ENCODE data around the gene FMN1. TPM values are rescaled to one million over a fixed set of nuclear protein-coding genes. Genes with fewer than 3 reads are reported as not detected.
A peak's percentile ranks its signal among the peaks of the same experiment; 100 is the strongest.

Gene FMN1
- polyA plus RNA-seq, 2 of the 4 experiments (the other 2 are of a cell fraction) = 0.53 to 2.2 TPM

DNA sequence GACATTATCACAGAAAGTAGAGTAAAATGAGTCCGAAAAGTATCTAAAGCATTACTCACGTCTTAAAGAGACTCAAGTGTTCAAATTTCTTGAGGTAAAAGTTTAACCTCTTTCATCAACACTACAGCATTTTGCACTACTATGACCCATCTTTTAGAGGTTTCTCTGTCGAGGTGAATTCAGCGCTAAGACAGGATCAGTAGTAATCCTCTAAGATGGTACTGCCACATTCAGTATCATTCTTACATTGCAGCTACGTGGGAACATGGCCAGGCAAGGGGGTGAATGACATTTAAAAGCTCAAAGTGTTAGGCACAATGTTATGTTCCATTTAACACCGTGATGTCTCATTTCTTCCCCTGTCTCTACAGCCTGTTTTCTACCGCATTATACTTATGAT lies 210.8 kb downstream of the FMN1 start:
- Histone ChIP-seq H3K4me3 (no peak overlapping the region), H3K4me1 (no peaks in the 10 kb centered on the region), H3K9me3 (no peaks in the 10 kb centered on the region), H3K4me2 (no peak overlapping the region), H3K27ac (no peak overlapping the region)
- TF ChIP-seq FOSB (CRISPR knock-in tag; IDR thresholded peaks at IDR 0.05) (no peak), ESRRA (IDR thresholded peaks at IDR 0.05; ENCODE audit: borderline replicate concordance, low read length) (no peak), CEBPB (IDR thresholded peaks at IDR 0.05) (no peak), EP300 (IDR thresholded peaks at IDR 0.05) (no peak), GATA3 (IDR thresholded peaks at IDR 0.05; ENCODE audit: borderline replicate concordance) (no peak), HDAC2 (IDR thresholded peaks at IDR 0.05) (no peak), JUN (IDR thresholded peaks at IDR 0.05) (no peak)
- TF ChIP-seq, protein P1, sequence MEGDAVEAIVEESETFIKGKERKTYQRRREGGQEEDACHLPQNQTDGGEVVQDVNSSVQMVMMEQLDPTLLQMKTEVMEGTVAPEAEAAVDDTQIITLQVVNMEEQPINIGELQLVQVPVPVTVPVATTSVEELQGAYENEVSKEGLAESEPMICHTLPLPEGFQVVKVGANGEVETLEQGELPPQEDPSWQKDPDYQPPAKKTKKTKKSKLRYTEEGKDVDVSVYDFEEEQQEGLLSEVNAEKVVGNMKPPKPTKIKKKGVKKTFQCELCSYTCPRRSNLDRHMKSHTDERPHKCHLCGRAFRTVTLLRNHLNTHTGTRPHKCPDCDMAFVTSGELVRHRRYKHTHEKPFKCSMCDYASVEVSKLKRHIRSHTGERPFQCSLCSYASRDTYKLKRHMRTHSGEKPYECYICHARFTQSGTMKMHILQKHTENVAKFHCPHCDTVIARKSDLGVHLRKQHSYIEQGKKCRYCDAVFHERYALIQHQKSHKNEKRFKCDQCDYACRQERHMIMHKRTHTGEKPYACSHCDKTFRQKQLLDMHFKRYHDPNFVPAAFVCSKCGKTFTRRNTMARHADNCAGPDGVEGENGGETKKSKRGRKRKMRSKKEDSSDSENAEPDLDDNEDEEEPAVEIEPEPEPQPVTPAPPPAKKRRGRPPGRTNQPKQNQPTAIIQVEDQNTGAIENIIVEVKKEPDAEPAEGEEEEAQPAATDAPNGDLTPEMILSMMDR (IDR thresholded peaks at IDR 0.05) = no peak
- TF ChIP-seq, protein P2, sequence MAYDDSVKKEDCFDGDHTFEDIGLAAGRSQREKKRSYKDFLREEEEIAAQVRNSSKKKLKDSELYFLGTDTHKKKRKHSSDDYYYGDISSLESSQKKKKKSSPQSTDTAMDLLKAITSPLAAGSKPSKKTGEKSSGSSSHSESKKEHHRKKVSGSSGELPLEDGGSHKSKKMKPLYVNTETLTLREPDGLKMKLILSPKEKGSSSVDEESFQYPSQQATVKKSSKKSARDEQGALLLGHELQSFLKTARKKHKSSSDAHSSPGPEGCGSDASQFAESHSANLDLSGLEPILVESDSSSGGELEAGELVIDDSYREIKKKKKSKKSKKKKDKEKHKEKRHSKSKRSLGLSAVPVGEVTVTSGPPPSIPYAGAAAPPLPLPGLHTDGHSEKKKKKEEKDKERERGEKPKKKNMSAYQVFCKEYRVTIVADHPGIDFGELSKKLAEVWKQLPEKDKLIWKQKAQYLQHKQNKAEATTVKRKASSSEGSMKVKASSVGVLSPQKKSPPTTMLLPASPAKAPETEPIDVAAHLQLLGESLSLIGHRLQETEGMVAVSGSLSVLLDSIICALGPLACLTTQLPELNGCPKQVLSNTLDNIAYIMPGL (CRISPR knock-in tag; IDR thresholded peaks at IDR 0.05; ENCODE audit: borderline replicate concordance) = no peak
- CTCF ChIA-PET = interaction anchor here (0.7 to 2.6 kb wide), 4 partner anchors 12 to 332 kb away, joined by 3 to 9 read pairs (median 6); no protein-coding TSS in a partner anchor
- ATAC-seq = no peak
- POLR2A ChIA-PET = no interaction called here
- no peak for DNase-seq (ENCODE audit: low read depth in 1 of 2, low spot score in 1 of 2)
- FAIRE-seq = peak; percentile 39
- WGBS (ENCODE audit: missing lambda C conversion rate) = 76% methylated on average over 7 of the region's 7 CpGs

DNA sequence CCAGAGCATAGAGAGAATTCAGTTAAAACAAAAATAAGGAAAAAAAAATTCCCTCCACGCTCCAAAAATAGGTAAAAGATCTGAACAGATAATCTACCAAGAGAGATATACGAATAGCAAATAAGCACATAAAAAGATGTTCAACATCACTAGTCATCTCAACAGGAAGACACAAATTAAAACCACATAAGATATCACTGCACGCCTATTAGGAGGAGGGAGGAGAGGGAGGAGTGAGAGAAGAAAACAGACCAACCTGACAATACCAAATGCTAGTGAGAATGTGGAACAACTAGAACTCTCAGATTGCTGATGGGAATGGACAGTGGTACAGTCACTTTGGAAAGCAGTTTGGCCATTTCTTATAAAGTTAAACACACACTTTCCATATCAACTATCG lies 212.5 kb downstream of the FMN1 start:
- H3K4me1 ChIP-seq = no peaks in the 10 kb centered on the region
- ChIA-PET POLR2A (no interaction called here), CTCF (interaction anchor here (2.5 kb wide), 1 partner anchor 14 kb away, joined by 7 read pairs; no protein-coding TSS in a partner anchor)
- WGBS (ENCODE audit: missing lambda C conversion rate) = 90% methylated on average over 4 of the region's 4 CpGs
- no peak overlapping the region for H3K27ac ChIP-seq
- TF ChIP-seq ZNF302 (CRISPR knock-in tag; IDR thresholded peaks at IDR 0.05) = no peak
- TF ChIP-seq, protein P3, sequence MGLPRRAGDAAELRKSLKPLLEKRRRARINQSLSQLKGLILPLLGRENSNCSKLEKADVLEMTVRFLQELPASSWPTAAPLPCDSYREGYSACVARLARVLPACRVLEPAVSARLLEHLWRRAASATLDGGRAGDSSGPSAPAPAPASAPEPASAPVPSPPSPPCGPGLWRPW (IDR thresholded peaks at IDR 0.05) = no peak
- TF ChIP-seq GATA3 (IDR thresholded peaks at IDR 0.05; ENCODE audit: borderline replicate concordance) = no peak
- no peak for TF ChIP-seq NR3C1 (IDR thresholded peaks at IDR 0.05)
- TF ChIP-seq POLR2AphosphoS2 (conservative IDR thresholded peaks at IDR 0.05; ENCODE audit: low read length) = no peak
- TF ChIP-seq SREBF2 (IDR thresholded peaks at IDR 0.05) = no peak
- TF ChIP-seq, protein P1 (IDR thresholded peaks at IDR 0.05) = no peak
- no peak overlapping the region for H3K4me2 ChIP-seq
- H3K4me3 ChIP-seq = no peak overlapping the region
- FAIRE-seq (no peak), DNase-seq (ENCODE audit: low read depth in 1 of 2, low spot score in 1 of 2) (no peak), ATAC-seq (no peak)
- H3K9me3 ChIP-seq = no peaks in the 10 kb centered on the region

DNA sequence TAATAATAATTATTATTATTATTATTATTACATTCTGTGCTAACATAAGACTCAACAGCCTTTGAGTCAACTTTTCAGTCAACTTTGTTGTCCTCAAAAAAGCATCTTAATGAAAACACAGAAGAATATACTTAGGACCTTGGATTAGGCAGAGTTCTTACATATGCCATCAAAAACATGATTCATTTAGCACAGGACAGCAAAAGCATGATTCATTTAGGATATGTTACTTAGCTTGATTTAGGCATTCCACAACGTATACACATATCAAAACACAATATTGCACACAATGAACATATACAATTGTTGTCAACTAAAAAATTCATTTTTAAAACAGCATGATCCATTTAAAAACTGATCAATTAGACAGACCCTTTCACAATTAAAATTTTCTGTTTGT lies 213.0 kb downstream of the FMN1 start:
- Histone ChIP-seq H3K9me3 (no peaks in the 10 kb centered on the region), H3K4me3 (no peak overlapping the region), H3K4me2 (no peak overlapping the region), H3K4me1 (no peaks in the 10 kb centered on the region), H3K27ac (no peak overlapping the region)
- TF ChIP-seq, protein P4, sequence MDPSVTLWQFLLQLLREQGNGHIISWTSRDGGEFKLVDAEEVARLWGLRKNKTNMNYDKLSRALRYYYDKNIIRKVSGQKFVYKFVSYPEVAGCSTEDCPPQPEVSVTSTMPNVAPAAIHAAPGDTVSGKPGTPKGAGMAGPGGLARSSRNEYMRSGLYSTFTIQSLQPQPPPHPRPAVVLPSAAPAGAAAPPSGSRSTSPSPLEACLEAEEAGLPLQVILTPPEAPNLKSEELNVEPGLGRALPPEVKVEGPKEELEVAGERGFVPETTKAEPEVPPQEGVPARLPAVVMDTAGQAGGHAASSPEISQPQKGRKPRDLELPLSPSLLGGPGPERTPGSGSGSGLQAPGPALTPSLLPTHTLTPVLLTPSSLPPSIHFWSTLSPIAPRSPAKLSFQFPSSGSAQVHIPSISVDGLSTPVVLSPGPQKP (IDR thresholded peaks at IDR 0.05; ENCODE audit: low read depth, low read length) = no peak
- no peak for TF ChIP-seq RNF2 (IDR thresholded peaks at IDR 0.05; ENCODE audit: borderline replicate concordance, low read depth)
- FAIRE-seq (peak; percentile 86), ATAC-seq (no peak), DNase-seq (ENCODE audit: low read depth in 1 of 2, low spot score in 1 of 2) (no peak)
- WGBS (ENCODE audit: missing lambda C conversion rate) = 77% methylated on average over 1 of the region's 1 CpG
- POLR2A ChIA-PET = no interaction called here
- CTCF ChIA-PET = interaction anchor here (0.9 to 2.5 kb wide), 3 partner anchors 15 to 330 kb away, joined by 3 to 7 read pairs (median 5); no protein-coding TSS in a partner anchor

All from A549 (cell line).